GM21723 (cell line): ENCODE results near the gene RCOR1.
A peak's percentile ranks its signal among the peaks of the same experiment; 100 is the strongest.
"Not testable (repeated sequence)": the region's sequence is repeated elsewhere in the genome, so short reads cannot be mapped to it uniquely, and the experiment has no call there.

Experiments used
- ATAC-seq: cut with Tn5 transposase; IDR thresholded peaks from one replicate; pipeline ENCODE4 v1.9.1; 2021; ENCODE audit warnings: mild to moderate bottlenecking, moderate library complexity; ENCODE audit not compliant: unreplicated experiment

Gene RCOR1

GRCh38 chr14:102591944-102592762 is at the start of gene RCOR1:
Gene RCOR1 (plus strand): TSS chr14:102592649. CDS start chr14:102592887, 238 bp downstream.
- ATAC-seq, result peak; percentile 78

- ATAC-seq, result no peak
These were observed 48.3 kb upstream of the RCOR1 start for GRCh38 chr14:102544046-102544746.

GRCh38 chr14:102544747-102545460 is 47.5 kb upstream of the RCOR1 start:
- ATAC-seq, result no peak

GRCh38 chr14:102545461-102546265 is 46.8 kb upstream of the RCOR1 start:
- no peak for ATAC-seq

GRCh38 chr14:102548616-102549240 is 43.7 kb upstream of the RCOR1 start:
- no peak for ATAC-seq

GRCh38 chr14:102550927-102551401 is 41.5 kb upstream of the RCOR1 start:
- ATAC-seq, result not testable (repeated sequence)

- no peak for ATAC-seq
These were observed 40.3 kb upstream of the RCOR1 start for GRCh38 chr14:102551995-102552705.

GRCh38 chr14:102554821-102555819 is 37.3 kb upstream of the RCOR1 start:
- ATAC-seq, result peak; percentile 54

- no peak for ATAC-seq
These were observed 36.3 kb upstream of the RCOR1 start for GRCh38 chr14:102556098-102556677.

GRCh38 chr14:102557434-102558226 is 34.8 kb upstream of the RCOR1 start:
- no peak for ATAC-seq

GRCh38 chr14:102558556-102558955 is 33.9 kb upstream of the RCOR1 start:
- no peak for ATAC-seq

GRCh38 chr14:102560458-102561261 is 31.8 kb upstream of the RCOR1 start:
- ATAC-seq, result no peak

GRCh38 chr14:102565331-102565887 is 27.0 kb upstream of the RCOR1 start:
- peak; percentile 55 for ATAC-seq

- ATAC-seq, result no peak
These were observed 26.5 kb upstream of the RCOR1 start for GRCh38 chr14:102565959-102566358.

- no peak for ATAC-seq
These were observed 24.3 kb upstream of the RCOR1 start for GRCh38 chr14:102568115-102568614.
